Stimulated activated CD4-positive, alpha-beta T cell treated with anti-CD3 and anti-CD28 coated beads, Interleukin-4, amount 100 ng/mL, for 48 hours (primary cell): ENCODE results near the gene RPAIN.
A peak's percentile ranks its signal among the peaks of the same experiment; 100 is the strongest.
"Not testable (repeated sequence)": the region's sequence is repeated elsewhere in the genome, so short reads cannot be mapped to it uniquely, and the experiment has no call there.

Experiments used
- DNase-seq, 2 donors: peaks; one replicate each; pipeline ENCODE4 v3.0.0-alpha.2; 2020; ENCODE audit warnings: low read depth in 2 of 2

Gene RPAIN

GRCh38 chr17:5429191-5429887, 9.4 kb downstream of the RPAIN start:
- no peak for DNase-seq

DNA sequence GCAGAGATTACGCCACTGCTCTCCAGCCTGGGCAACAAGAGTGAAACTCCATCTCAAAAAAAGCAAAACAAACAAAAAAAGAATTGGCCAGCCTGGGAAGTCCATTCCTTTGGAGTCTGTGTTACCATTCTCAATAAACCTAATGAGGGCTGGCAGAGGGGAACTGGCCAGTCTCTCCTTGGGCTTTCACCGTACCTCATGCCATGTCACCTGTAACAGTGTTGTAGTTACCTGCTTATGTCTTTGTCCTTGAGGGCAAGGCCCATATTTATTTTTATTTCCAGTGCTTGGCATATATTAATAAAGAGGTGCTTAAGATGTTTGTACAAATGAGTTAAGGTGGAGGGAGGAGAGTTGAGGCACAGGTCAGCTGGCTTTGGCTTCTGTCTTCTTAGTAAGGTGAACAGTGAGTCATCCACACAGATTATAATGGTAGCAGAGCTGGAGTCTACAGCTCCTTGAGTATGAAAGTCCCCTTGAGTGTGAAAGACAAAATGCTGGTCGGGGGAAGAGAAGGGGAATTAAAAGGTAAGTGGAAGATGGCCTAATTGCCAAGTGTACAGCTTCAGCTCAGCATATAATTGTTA, 10.5 kb downstream of the RPAIN start:
- DNase-seq: no peak

DNA sequence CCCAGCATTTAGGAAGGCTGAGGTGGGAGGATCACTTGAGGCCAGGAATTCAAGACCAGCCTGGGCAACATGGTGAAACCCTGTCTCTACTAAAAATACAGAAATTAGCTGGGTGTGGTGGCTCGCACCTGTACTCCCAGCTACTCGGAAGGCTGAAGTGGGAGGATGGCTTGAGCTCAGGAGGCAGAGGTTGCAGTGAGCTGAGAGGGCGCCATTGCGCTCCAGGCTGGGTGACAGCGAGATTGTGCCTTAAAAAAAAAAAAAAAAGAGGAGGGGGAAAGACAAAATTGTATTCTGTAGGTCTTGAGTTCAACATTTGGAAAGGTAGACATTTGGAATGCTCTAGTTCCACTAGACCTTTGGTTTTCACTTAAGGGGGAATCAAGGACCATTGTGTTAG, 11.3 kb downstream of the RPAIN start:
- not testable (repeated sequence) for DNase-seq

DNA sequence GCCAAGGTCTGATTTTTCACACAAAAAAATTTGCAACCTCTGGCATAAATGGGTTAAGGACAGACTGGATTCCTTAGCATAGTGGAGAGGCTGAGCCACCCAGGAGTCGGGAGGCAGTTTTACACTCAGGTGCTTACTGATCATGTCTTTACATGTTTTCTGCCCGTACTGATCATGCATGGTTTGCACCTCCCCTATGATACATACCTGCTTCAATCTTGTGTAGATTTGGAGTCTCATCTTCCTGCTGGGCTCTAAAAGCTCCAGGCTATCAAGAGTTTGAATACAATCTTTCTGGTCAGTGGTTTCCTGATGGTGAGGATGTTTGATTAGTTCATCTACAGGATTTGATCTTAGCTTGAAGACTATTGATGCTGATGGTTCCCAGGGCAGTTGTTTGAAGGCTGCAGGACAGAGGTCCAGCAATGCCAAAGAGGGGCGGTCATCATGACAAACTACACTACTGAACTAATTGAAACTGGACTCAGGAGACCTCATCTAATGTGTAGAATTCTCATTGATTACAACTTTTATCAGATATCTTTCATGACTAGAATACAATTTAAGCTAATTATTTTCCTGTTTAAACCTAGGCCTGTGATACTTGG, 12.1 kb downstream of the RPAIN start:
- DNase-seq: no peak

GRCh38 chr17:5434984-5435383, 15.0 kb downstream of the RPAIN start:
- DNase-seq: no peak

GRCh38 chr17:5435781-5436315, 15.9 kb downstream of the RPAIN start:
- not testable (repeated sequence) for DNase-seq

DNA sequence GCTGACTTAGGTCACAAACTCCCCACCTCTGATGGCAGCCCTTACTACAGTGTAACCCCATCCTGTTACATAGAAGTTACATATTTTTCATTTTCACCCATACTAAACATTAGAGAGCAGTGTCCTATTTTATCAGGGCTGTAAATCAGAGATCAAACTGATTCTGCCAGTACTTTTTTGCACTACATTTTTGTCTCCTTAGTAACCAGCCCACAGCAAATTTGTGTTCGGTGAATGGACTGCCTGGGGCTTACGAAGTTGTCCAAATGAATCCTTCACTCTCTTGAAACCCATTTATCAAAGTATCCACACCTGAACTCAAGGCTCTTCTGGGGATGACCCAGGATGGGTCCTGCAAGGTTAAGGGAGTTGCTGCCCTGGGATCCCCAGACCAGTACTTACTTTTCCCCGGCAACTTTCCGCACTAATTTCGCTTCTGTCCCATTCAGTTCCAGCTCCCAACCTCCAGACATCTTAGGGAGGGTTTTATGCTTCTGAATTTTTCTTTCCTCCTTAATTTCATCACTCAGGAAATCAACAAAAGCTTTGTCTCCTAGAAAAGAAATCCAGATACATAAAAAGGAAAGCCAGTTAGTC, 17.8 kb downstream of the RPAIN start:
- DNase-seq: no peak

- DNase-seq: peak; percentile 86 to 90
Measured at GRCh38 chr17:5438716-5439445, 18.9 kb downstream of the RPAIN start, which contains the start of gene C1QBP. Gene C1QBP (minus strand): TSS chr17:5439155. CDS start chr17:5439073, 82 bp downstream.

- DNase-seq: no peak
Measured at GRCh38 chr17:5439446-5439764, 19.4 kb downstream of the RPAIN start.

DNA sequence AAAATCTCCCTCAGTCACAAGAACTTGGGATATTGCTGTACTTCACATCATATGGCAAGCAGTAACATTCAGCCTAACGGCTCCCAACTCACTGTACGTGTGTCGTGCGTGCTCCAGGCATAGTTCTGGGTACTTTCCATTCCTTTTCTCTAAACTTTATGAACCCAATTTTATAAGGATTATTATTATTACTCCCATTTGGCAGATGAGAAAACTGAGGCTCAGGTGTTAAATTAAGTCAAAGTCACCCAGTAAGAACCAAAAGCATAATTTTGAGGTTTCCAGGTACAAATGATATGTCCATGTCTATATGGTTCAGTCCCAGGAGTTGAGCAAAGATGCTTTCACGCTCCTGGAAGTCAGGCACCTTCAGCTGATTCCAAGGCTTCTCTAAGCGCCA, 23.7 kb downstream of the RPAIN start:
- DNase-seq: no peak

DNA sequence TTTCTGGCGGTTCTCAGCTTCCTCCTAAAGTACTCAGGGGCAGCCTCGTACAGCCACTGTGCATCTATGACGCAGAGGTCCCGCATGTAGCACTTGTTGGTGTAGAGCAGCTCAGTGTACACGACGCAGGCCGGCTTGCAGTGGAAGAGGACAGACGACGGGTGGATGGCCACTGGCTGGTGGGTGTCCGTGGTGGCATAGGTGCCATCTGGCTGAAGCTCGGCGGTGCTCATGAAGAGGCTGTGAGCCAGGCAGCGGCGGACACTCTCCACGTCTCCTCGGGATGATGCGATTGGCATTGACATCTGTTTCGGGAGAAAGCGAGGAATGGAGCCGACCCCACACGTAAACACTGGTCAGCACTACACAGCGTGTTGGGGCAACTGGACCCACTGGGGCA, 24.2 kb downstream of the RPAIN start:
- no peak for DNase-seq

DNA sequence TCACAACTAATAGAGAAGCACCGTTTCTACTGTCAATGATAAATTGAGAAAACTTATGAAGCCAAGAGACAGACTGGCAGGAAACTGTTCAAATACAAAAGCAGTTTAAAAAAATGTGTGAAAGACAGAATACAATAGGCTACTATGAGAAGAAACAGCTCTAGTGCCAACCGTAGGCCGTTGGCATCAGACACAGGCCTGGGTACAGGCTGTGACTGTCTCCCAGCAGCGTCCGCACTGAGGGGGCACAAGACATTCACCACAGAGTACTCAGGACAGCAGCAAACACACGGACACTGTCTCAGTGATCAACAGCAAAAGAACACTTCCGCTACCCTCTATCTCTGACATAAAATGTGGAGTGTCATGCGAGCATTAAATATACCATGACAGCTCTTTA, 26.8 kb downstream of the RPAIN start:
- DNase-seq: no peak

- DNase-seq: no peak
Measured at GRCh38 chr17:5464717-5465507, 44.9 kb downstream of the RPAIN start.

DNA sequence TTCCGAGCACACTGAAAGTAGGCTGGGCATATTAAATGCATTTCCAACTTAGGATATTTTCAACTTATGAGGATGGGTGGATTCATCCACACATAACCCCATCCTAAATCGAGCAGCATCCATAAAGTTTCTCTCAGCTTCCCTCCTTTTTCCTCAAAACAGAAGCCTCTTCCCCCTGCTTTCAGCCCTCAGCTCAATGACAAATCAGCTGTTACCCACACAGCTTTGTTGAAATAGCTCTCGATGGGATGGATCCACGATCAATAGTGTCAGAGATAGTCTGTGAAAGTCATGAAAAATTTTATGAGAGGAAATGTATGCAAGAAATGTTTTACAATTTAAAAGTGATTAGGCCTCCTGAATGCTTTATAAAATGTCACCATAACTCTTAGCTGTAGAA, 46.3 kb downstream of the RPAIN start:
- DNase-seq: no peak

GRCh38 chr17:5467416-5467815, 47.4 kb downstream of the RPAIN start:
- DNase-seq: no peak

DNA sequence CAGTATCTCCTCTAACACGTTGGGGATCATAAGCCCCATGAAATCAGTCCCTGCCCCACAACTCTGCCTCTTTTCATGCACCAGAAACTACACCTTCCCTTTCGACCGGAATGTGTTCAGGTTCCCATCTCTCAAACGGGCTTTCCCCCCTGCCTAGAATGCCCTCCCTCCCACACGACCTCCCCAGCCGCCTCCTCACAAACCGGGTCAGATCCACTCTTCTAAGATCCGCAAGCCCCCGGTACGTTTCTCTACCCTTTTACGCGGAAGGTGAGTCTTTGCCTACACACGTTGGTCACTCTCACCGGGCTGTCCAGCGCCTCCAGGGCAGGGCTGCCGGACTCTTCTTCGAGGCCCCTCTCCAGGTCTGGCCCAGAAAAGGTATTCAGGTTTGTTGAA, 48.1 kb downstream of the RPAIN start:
- DNase-seq: no peak

DNA sequence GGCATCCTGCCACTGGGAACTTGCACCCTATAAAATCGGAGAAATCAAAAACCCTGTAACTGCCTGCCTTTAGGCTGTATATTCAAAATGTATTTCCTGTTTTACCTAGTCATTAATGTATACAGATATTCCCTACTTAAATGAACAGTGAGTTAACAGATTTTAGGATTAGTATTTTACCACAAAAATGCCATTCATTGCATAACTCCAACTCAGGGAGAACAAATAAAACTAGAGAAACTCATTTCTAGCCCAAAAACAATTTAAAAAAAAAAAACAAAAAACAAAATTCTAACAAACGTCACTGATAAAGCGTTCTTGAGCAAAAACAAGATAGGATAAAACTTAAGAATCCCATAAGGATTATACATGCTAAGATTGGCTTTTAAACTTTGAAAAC, 52.5 kb downstream of the RPAIN start:
- DNase-seq: no peak

GRCh38 chr17:5473906-5474305, 53.9 kb downstream of the RPAIN start:
- no peak for DNase-seq

- no peak for DNase-seq
Measured at GRCh38 chr17:5478992-5479391, 59.0 kb downstream of the RPAIN start.

GRCh38 chr17:5480962-5481361, 61.0 kb downstream of the RPAIN start:
- no peak for DNase-seq

GRCh38 chr17:5481451-5481850, 61.5 kb downstream of the RPAIN start:
- no peak for DNase-seq
